HepG2 (cell line): Measurements from ENCODE around the gene CEP20. TPM values are rescaled to one million over a fixed set of nuclear protein-coding genes. Genes with fewer than 3 reads are reported as not detected.

Source experiments
- ERF ChIP-seq: IDR thresholded peaks from 2 replicates; pipeline ENCODE4 v1.6.1; 2018; ENCODE audit warnings: missing biosample characterization, missing genetic modification reagents
- FOXK2 ChIP-seq: fragments of 450-650 bp; IDR thresholded peaks from 2 replicates; pipeline ENCODE4 v1.6.1; 2016
- HNF4G ChIP-seq, 2 experiments: sonication (generic) in 1 of 2; formaldehyde crosslinking in 1 of 2; IDR thresholded peaks; 2 replicates each; pipeline versions ENCODE4 v1.4.0 to v1.6.1; 2011 to 2020; ENCODE audit warnings: borderline replicate concordance in 2 of 2, low read depth in 2 of 2, mild to moderate bottlenecking in 2 of 2, low read length in 1 of 2, missing genetic modification reagents in 1 of 2, moderate library complexity in 1 of 2
- HNRNPL ChIP-seq: fragments of 200-400 bp; formaldehyde crosslinking; IDR thresholded peaks from 2 replicates; pipeline ENCODE4 v1.6.1; 2017; ENCODE audit warnings: mild to moderate bottlenecking, low read depth, low read length
- KAT7 ChIP-seq: IDR thresholded peaks from 2 replicates; pipeline ENCODE4 v1.6.1; 2018; ENCODE audit warnings: borderline replicate concordance, missing compliant biosample characterization
- KAT8 ChIP-seq: IDR thresholded peaks from 2 replicates; pipeline ENCODE4 v1.6.1; 2016; ENCODE audit warnings: missing genetic modification reagents, missing compliant biosample characterization
- KDM2A ChIP-seq: sonication (generic); formaldehyde crosslinking; IDR thresholded peaks from 2 replicates; pipeline ENCODE4 v1.4.0; 2020; ENCODE audit warnings: low read depth, missing genetic modification reagents, borderline replicate concordance
- KDM4B ChIP-seq: sonication (generic); formaldehyde crosslinking; IDR thresholded peaks from 2 replicates; pipeline ENCODE4 v1.4.0; 2020; ENCODE audit warnings: missing genetic modification reagents
- MED1 ChIP-seq: sonication (generic); formaldehyde crosslinking; IDR thresholded peaks from 2 replicates; pipeline ENCODE4 v1.4.0; 2020; ENCODE audit warnings: missing genetic modification reagents
- MEF2D ChIP-seq: sonication (generic); formaldehyde crosslinking; IDR thresholded peaks from 2 replicates; pipeline ENCODE4 v1.5.1; 2020; ENCODE audit warnings: mild to moderate bottlenecking, missing genetic modification reagents
- MXI1 ChIP-seq: IDR thresholded peaks from 3 replicates; pipeline ENCODE4 v1.6.1; 2012; ENCODE audit warnings: low read depth, low read length, inconsistent platforms, borderline replicate concordance
- RARA ChIP-seq: IDR thresholded peaks from 2 replicates; pipeline ENCODE4 v1.6.1; 2016; ENCODE audit warnings: missing genetic modification reagents, missing compliant biosample characterization
- RBM22 ChIP-seq: fragments of 200-400 bp; formaldehyde crosslinking; optimal IDR thresholded peaks from 2 replicates; pipeline ENCODE3; 2017; ENCODE audit warnings: mild to moderate bottlenecking, low read length, moderate library complexity
- SAP130 ChIP-seq: IDR thresholded peaks from 2 replicates; pipeline ENCODE4 v1.6.1; 2016; ENCODE audit warnings: low read depth
- SMYD3 ChIP-seq: sonication (generic); formaldehyde crosslinking; IDR thresholded peaks from 2 replicates; pipeline ENCODE4 v1.8.1; 2023; ENCODE audit warnings: mild to moderate bottlenecking, missing genetic modification reagents
- SNAPC2 ChIP-seq: sonication (generic); formaldehyde crosslinking; IDR thresholded peaks from 2 replicates; pipeline ENCODE4 v1.8.1; 2022; ENCODE audit warnings: mild to moderate bottlenecking, missing genetic modification reagents
- STAG1 ChIP-seq: sonication (generic); formaldehyde crosslinking; IDR thresholded peaks from 2 replicates; pipeline ENCODE4 v1.4.0; 2020; ENCODE audit warnings: missing genetic modification reagents
- TAF1 ChIP-seq: sonication (generic); formaldehyde crosslinking; IDR thresholded peaks from 2 replicates; pipeline ENCODE4 v1.4.0; 2020; ENCODE audit warnings: missing genetic modification reagents
- TARDBP ChIP-seq: sonication (generic); formaldehyde crosslinking; IDR thresholded peaks from 2 replicates; pipeline ENCODE4 v1.8.0; 2022; ENCODE audit warnings: mild to moderate bottlenecking, missing genetic modification reagents
- XRCC5 ChIP-seq: fragments of 200-400 bp; formaldehyde crosslinking; optimal IDR thresholded peaks from 2 replicates; pipeline ENCODE3; 2017; ENCODE audit warnings: mild to moderate bottlenecking, low read length
- ZFYVE20 ChIP-seq: sonication (generic); formaldehyde crosslinking; IDR thresholded peaks from 2 replicates; pipeline ENCODE4 v1.8.0; 2023; ENCODE audit warnings: low read depth, mild to moderate bottlenecking, moderate library complexity, missing genetic modification reagents, borderline replicate concordance
- ZNF224 ChIP-seq: sonication (generic); formaldehyde crosslinking; IDR thresholded peaks from 2 replicates; pipeline ENCODE4 v1.5.0; 2020; ENCODE audit warnings: mild to moderate bottlenecking, missing genetic modification reagents
- ZNF280D ChIP-seq: sonication (generic); formaldehyde crosslinking; IDR thresholded peaks from 2 replicates; pipeline ENCODE4 v1.5.1; 2020; ENCODE audit warnings: mild to moderate bottlenecking, missing genetic modification reagents
- ZNF354B ChIP-seq: sonication (generic); formaldehyde crosslinking; IDR thresholded peaks from 2 replicates; pipeline ENCODE4 v1.8.0; 2022; ENCODE audit warnings: mild to moderate bottlenecking, missing genetic modification reagents
- ZNF567 ChIP-seq: sonication (generic); formaldehyde crosslinking; IDR thresholded peaks from 2 replicates; pipeline ENCODE4 v1.8.1; 2023; ENCODE audit warnings: mild to moderate bottlenecking, missing genetic modification reagents, borderline replicate concordance
- ZNF670 ChIP-seq: sonication (generic); formaldehyde crosslinking; IDR thresholded peaks from 2 replicates; pipeline ENCODE4 v1.8.0; 2022; ENCODE audit warnings: mild to moderate bottlenecking, missing genetic modification reagents, borderline replicate concordance
- ZNF781 ChIP-seq: sonication (generic); formaldehyde crosslinking; IDR thresholded peaks from 2 replicates; pipeline ENCODE4 v1.5.1; 2020; ENCODE audit warnings: borderline replicate concordance, mild to moderate bottlenecking, missing genetic modification reagents; ENCODE audit errors: not compliant biosample characterization
- polyA plus RNA-seq, 8 experiments: library from polyadenylated mRNA; depleted of rRNA in 3 of 8; stranded (reverse) in 7 of 8; unstranded in 1 of 8; fragments of >200 nt; fragmentation: Illumina TruSeq in 4 of 8; extraction: Trizol in 4 of 8; gene quantifications; 2 replicates each; pipeline versions ENCODE4 v1.2.1 to v1.2.3, GENCODE V29; 2011 to 2016; ENCODE audit warnings: low read depth in 4 of 8, missing spikeins in 1 of 8, mixed read lengths in 1 of 8; ENCODE audit not compliant: insufficient read depth in 1 of 8
- total RNA-seq, 5 experiments: library from RNA; depleted of rRNA; stranded (reverse); fragments of >200 nt; fragmentation: Illumina TruSeq; extraction: Trizol; gene quantifications; 2 replicates each; pipeline ENCODE4 v1.2.3, GENCODE V29; 2016; ENCODE audit warnings: low read depth in 1 of 5

CEP20 gene
- total and polyA plus RNA-seq, 2 of the 13 experiments (the other 11 are each of a cell fraction or from before 2014, with no cell fraction given): 53.0 to 54.1 TPM

GRCh38 chr16:15874745-15875314 is 13.6 kb downstream of the CEP20 start (continued):
- TF ChIP-seq MEF2D (0 out of 2 replicates have a peak, but pooled peaks have one; percentile 43), XRCC5 (peak; percentile 82), TAF1 (CRISPR knock-in tag) (no peak), FOXK2 (no peak), RBM22 (peak; percentile 33), ZNF224 (no peak), ZNF567 (CRISPR knock-in tag) (no peak), TARDBP (peak; percentile 65), SNAPC2 (0 out of 2 replicates have a peak, but pooled peaks have one; percentile 57), ZNF354B (CRISPR knock-in tag) (peak; percentile 26; the same call in 1 of the 2 replicates), KDM4B (CRISPR knock-in tag) (0 out of 2 replicates have a peak, but pooled peaks have one; percentile 36), KAT7 (CRISPR knock-in tag) (no peak), SMYD3 (CRISPR knock-in tag) (peak; percentile 81; the same call in 1 of the 2 replicates), RARA (CRISPR knock-in tag) (0 out of 2 replicates have a peak, but pooled peaks have one; percentile 15), ZFYVE20 (no peak), MED1 (CRISPR knock-in tag) (no peak), HNF4G (IDR thresholded peaks at IDR 0.05; ENCODE audit: borderline replicate concordance, low read depth, low read length) (no peak), HNF4G (CRISPR knock-in tag; IDR thresholded peaks at IDR 0.05; ENCODE audit: borderline replicate concordance, low read depth) (0 out of 2 replicates have a peak, but pooled peaks have one; percentile 23), KDM2A (0 out of 2 replicates have a peak, but pooled peaks have one; percentile 20), ZNF280D (CRISPR knock-in tag) (peak; percentile 70; the same call in 1 of the 2 replicates), ERF (CRISPR knock-in tag) (peak; percentile 70; the same call in 1 of the 2 replicates), SAP130 (peak; percentile 19; the same call in 1 of the 2 replicates), ZNF781 (CRISPR knock-in tag) (peak; percentile 47), HNRNPL (no peak), STAG1 (CRISPR knock-in tag) (peak; percentile 91), ZNF670 (CRISPR knock-in tag) (no peak), KAT8 (peak; percentile 58; the same call in 1 of the 2 replicates), MXI1 (0 out of 3 replicates have a peak, but pooled peaks have one; percentile 15)
